ENCODE data around the gene THSD7A.

DNA sequence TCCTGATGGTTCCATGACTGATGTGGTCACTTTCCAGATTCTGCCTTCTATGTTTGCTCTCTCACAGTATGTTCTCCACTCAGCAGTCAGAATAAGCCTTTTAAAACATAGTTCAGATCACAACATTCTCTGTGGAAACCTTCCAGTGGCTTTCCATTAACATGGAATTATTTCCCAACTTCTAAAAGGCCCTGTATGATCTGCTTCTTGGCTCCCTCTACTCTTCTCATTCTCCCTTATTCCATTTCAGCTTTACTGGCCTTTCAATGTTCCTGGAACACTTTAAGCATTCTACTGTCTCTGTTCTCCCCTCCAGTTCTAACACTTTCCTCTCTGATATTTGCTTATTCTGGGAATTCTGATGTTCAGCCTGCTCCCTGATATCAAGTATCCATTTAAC, 325.6 kb downstream of the THSD7A start:
- TF ChIP-seq CTCF (optimal IDR thresholded peaks at IDR 0.05 in 1 of 3, IDR thresholded peaks at IDR 0.05 in 1 of 3, conservative IDR thresholded peaks at IDR 0.05 in 1 of 3; ENCODE audit: extremely low read depth in 1 of 3, insufficient read depth in 2 of 3, low read length in 3 of 3) (no peak), EZH2 (IDR thresholded peaks at IDR 0.05; ENCODE audit: low read length) (no peak)

Data from keratinocyte (primary cell).